Measurements from ENCODE around the gene BUD31.
A peak's percentile ranks its signal among the peaks of the same experiment; 100 is the strongest.

The BUD31 gene

DNA sequence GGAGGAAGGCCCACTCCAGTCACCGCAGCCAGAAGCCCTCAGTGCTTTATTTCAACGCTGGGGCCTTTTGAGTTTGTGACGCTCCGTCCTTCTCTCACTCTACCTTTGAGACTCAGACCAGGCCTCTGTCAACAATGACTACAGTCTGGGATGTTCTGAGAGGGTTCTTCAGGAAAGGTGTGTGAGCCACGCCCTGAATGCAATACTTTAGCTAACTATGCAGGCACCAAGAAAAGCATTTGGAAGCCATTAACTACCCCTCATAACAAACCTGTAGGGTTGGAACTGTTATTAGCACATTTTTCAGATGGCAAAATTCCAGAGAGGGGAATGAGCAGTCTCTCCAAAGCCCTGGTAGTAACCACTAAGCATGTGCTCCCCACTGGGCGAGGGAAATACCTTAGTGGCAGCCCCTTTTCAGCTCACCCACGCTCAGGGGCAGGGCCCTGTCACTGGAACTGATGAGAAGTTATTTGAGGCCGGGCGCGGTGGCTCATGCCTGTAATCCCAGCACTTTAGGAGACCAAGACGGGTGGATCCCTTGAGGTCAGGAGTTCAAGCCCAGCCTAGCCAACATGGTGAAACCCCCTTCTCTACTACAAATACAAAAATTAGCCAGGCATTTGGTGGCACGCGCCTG, 39.9 kb upstream of the BUD31 start:
- peak; percentile 66 for DNase-seq (ENCODE audit: low read depth)
- TF ChIP-seq CTCF (IDR thresholded peaks at IDR 0.05; ENCODE audit: insufficient read depth, low read depth, low read length, missing control alignments), result no peak

GRCh38 chr7:99369767-99370391, 38.9 kb upstream of the BUD31 start:
- H3K4me3 ChIP-seq (ENCODE audit: low read length), result no peak overlapping the region
- no peak for DNase-seq (ENCODE audit: low read depth)
- no peak for TF ChIP-seq CTCF (IDR thresholded peaks at IDR 0.05; ENCODE audit: insufficient read depth, low read depth, low read length, missing control alignments)

More for the DNA sequence above, 39.9 kb upstream of the BUD31 start:
- no peak overlapping the region for H3K4me3 ChIP-seq (ENCODE audit: low read length)

DNA sequence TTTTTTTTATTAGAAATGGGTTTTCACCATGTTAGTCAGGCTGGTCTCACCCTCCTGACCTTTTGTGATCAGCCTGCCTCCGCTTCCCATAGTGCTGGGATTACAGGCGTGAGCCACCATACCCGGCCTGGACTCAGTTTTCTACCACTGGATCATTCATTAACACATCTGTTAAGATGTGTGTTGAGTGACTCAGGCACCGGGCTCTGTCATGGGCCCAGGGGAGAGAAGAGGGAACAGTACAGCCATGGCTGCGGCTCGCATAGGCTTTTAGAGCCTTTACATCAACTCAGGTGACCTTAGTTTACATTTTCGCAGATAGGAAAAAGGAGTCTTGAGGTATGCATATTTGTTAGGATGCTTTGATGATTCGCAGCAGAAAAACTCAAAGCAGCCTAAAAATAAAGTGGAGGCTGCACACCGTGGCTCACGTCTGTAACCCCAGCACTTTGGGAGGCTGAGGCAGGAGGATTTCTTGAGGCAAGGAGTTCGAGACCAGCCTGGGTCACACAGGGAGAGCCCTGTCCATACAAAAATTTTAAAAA, 37.3 kb upstream of the BUD31 start:
- DNase-seq (ENCODE audit: low read depth), result peak; percentile 86
- no peak overlapping the region for H3K4me3 ChIP-seq (ENCODE audit: low read length)
- TF ChIP-seq CTCF (IDR thresholded peaks at IDR 0.05; ENCODE audit: insufficient read depth, low read depth, low read length, missing control alignments), result no peak

DNA sequence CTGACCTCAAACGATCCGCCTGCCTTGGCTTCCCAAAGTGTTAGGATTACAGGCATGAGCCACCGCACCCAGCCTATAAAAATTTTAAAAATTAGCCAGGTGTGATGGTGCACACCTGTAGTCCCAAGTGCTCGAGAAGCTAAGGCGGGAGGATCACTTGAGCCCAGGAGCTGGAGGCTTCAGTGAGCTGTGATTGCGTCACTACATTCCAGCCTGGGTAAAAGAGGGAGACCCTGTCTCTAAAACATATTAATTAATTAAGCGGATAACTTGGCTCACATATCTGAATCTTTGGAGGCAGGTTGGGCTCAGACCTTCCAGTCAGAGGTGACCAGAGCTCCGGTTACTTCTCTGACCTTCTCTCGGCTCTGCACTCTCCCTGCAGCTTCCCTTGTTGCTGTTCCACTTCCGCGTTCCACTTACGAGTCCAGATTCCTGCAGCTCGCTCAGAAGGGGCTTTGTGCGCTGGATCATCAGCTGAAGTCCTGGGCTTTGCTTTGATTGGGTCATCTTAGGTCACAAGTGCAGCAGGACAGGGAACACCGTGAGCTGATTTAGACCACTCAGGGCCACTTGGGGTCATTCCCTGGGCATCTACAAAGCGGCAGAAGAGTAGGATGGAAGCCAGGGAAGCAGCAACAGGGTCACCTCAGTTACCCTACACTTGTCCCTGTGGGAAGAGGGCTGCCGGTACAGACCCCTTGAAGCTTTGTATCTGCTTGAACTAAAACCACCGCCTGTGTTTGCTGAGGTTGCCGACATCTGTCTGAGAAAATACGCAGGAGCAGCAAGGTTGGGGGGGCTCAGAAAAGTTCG, 36.3 kb upstream of the BUD31 start:
- no peak overlapping the region for H3K4me3 ChIP-seq (ENCODE audit: low read length)
- peak; percentile 52 for DNase-seq (ENCODE audit: low read depth)
- TF ChIP-seq CTCF (IDR thresholded peaks at IDR 0.05; ENCODE audit: insufficient read depth, low read depth, low read length, missing control alignments), result no peak

GRCh38 chr7:99373091-99374066, 35.4 kb upstream of the BUD31 start:
- no peak for DNase-seq (ENCODE audit: low read depth)
- no peak for TF ChIP-seq CTCF (IDR thresholded peaks at IDR 0.05; ENCODE audit: insufficient read depth, low read depth, low read length, missing control alignments)
- H3K4me3 ChIP-seq (ENCODE audit: low read length), result no peak overlapping the region
